ENCODE data around the gene NPY2R.

DNA sequence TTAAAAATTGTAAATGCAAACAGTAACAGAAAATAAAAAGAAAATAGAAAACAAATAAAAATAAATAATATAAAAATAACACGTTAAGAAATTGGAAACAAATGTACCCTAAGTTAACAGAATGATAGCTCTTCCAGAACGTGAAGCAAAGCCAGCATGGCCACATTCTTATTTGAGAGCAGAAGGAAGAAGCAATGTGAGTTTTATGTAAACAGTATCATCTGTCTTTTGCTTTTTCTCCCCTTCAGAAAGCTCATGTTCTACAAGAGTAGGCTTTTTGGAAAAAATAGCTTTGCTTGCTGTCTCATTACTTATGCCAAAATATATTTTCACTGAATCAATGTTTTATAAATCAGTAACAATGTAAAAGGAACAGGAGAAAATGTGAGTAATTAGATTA lies 18.7 kb downstream of the NPY2R start:
- TF ChIP-seq, protein P1, sequence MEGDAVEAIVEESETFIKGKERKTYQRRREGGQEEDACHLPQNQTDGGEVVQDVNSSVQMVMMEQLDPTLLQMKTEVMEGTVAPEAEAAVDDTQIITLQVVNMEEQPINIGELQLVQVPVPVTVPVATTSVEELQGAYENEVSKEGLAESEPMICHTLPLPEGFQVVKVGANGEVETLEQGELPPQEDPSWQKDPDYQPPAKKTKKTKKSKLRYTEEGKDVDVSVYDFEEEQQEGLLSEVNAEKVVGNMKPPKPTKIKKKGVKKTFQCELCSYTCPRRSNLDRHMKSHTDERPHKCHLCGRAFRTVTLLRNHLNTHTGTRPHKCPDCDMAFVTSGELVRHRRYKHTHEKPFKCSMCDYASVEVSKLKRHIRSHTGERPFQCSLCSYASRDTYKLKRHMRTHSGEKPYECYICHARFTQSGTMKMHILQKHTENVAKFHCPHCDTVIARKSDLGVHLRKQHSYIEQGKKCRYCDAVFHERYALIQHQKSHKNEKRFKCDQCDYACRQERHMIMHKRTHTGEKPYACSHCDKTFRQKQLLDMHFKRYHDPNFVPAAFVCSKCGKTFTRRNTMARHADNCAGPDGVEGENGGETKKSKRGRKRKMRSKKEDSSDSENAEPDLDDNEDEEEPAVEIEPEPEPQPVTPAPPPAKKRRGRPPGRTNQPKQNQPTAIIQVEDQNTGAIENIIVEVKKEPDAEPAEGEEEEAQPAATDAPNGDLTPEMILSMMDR (IDR thresholded peaks at IDR 0.05 in 2 of 3, conservative IDR thresholded peaks at IDR 0.05 in 1 of 3; ENCODE audit: borderline replicate concordance in 1 of 3, insufficient read depth in 1 of 3, low read depth in 2 of 3, low read length in 2 of 3): no peak
- TF ChIP-seq POLR2A (IDR thresholded peaks at IDR 0.05; ENCODE audit: borderline replicate concordance, extremely low read depth, insufficient read depth, insufficient read length) (no peak), RAD21 (IDR thresholded peaks at IDR 0.05; ENCODE audit: low read depth) (no peak)

All from HCT116 (cell line).